ENCODE data around the gene RAB6A. TPM values are rescaled to one million over a fixed set of nuclear protein-coding genes. Genes with fewer than 3 reads are reported as not detected.
"Not testable (repeated sequence)": the region's sequence is repeated elsewhere in the genome, so short reads cannot be mapped to it uniquely, and the experiment has no call there.

The RAB6A gene
- total RNA-seq, 1 experiment from 2014 or later, result 105 TPM

DNA sequence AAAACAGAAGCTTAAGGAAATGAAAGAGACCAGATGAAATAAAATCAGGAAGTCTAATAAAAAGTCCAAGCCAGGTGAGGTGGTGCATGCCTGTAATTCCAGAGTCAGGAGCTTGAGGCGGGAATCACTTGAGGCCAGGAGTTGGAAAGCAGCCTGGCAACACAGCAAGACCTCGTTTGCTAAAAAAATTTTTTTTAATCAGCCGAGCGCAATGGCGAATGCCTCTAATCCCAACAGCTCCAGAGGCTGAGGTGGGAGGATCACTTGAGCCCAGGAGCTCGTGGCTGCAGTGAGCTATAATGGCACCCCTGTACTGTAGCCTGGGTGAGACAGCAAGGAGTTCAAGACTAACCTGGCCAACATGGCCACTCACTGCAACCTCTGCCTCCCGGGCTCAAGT lies 8.0 kb downstream of the RAB6A start:
- intact Hi-C loops (cut with micrococcal nuclease; ENCODE audit: unreplicated experiment), result no loop called here
- ChIA-PET CTCF (no interaction called here), POLR2A (ENCODE audit: low non-redundant PET) (no interaction called here)
- BruUV-seq (replicated peaks), result no TSS peak
- no peaks in the 10 kb centered on the region for H3K36me3 ChIP-seq (ENCODE audit: insufficient read depth, low read length, poor library complexity, severe bottlenecking)
- TF ChIP-seq, protein P1, sequence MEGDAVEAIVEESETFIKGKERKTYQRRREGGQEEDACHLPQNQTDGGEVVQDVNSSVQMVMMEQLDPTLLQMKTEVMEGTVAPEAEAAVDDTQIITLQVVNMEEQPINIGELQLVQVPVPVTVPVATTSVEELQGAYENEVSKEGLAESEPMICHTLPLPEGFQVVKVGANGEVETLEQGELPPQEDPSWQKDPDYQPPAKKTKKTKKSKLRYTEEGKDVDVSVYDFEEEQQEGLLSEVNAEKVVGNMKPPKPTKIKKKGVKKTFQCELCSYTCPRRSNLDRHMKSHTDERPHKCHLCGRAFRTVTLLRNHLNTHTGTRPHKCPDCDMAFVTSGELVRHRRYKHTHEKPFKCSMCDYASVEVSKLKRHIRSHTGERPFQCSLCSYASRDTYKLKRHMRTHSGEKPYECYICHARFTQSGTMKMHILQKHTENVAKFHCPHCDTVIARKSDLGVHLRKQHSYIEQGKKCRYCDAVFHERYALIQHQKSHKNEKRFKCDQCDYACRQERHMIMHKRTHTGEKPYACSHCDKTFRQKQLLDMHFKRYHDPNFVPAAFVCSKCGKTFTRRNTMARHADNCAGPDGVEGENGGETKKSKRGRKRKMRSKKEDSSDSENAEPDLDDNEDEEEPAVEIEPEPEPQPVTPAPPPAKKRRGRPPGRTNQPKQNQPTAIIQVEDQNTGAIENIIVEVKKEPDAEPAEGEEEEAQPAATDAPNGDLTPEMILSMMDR (conservative IDR thresholded peaks at IDR 0.05; ENCODE audit: low read depth, low read length), result no peak
- TF ChIP-seq EZH2 (IDR thresholded peaks at IDR 0.05; ENCODE audit: borderline replicate concordance, low read depth, low read length, poor library complexity, severe bottlenecking), result no peak
- H3K27ac ChIP-seq (ENCODE audit: low read depth, low read length, poor library complexity, severe bottlenecking), result no peak overlapping the region
- no peaks in the 10 kb centered on the region for H3K27me3 ChIP-seq (replicated peaks; ENCODE audit: insufficient read depth, low read depth, low read length, poor library complexity)
- H3K4me1 ChIP-seq (ENCODE audit: insufficient read depth, low read length, poor library complexity, severe bottlenecking), result peaks cover 5% of the 10 kb centered on the region
- no peaks in the 10 kb centered on the region for H3K9me3 ChIP-seq (ENCODE audit: low read depth, low read length, poor library complexity, severe bottlenecking)
- no peak for DNase-seq (ENCODE audit: low spot score)
- H3K4me3 ChIP-seq (ENCODE audit: low read depth, low read length, poor library complexity, severe bottlenecking), result no peak overlapping the region

DNA sequence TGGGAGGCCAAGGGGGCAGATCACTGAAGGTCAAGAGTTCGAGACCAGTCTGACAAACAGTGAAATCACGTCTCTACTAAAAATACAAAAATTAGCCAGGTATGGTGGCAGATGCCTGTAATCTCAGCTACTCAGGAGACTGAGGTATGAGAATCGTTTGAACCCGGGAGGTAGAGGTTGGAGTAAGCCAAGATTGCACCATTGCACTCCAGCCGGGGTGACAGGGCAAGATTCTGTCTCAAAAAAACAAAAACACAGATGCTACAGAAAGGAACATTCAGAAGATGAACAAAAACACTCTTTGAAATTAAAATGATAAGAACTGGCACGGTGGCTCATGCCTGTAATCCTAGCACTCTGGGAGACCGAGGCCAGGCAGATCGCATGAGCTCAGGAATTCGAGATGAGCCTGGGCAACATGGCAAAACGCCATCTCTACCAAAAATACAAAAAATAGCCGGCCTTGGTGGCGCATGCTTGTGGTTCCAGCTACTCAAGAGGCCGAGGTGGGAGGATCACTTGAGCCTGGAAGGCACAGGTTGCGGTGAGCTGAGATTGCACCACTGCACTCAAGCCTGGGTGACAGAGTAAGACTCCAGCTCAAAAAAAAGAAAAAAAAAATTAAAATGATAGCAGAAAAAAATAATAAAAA lies 8.5 kb downstream of the RAB6A start:
- TF ChIP-seq EZH2 (IDR thresholded peaks at IDR 0.05; ENCODE audit: borderline replicate concordance, low read depth, low read length, poor library complexity, severe bottlenecking), result no peak
- TF ChIP-seq, protein P1 (conservative IDR thresholded peaks at IDR 0.05; ENCODE audit: low read depth, low read length), result no peak
- no peak overlapping the region for H3K27ac ChIP-seq (ENCODE audit: low read depth, low read length, poor library complexity, severe bottlenecking)
- intact Hi-C loops (cut with micrococcal nuclease; ENCODE audit: unreplicated experiment), result no loop called here
- no peak for DNase-seq (ENCODE audit: low spot score)
- no peak overlapping the region for H3K4me3 ChIP-seq (ENCODE audit: low read depth, low read length, poor library complexity, severe bottlenecking)
- ChIA-PET CTCF (no interaction called here), POLR2A (ENCODE audit: low non-redundant PET) (no interaction called here)
- no peaks in the 10 kb centered on the region for H3K36me3 ChIP-seq (ENCODE audit: insufficient read depth, low read length, poor library complexity, severe bottlenecking)
- H3K4me1 ChIP-seq (ENCODE audit: insufficient read depth, low read length, poor library complexity, severe bottlenecking), result no peaks in the 10 kb centered on the region
- H3K27me3 ChIP-seq (replicated peaks; ENCODE audit: insufficient read depth, low read depth, low read length, poor library complexity), result no peaks in the 10 kb centered on the region
- no TSS peak for BruUV-seq (replicated peaks)
- no peaks in the 10 kb centered on the region for H3K9me3 ChIP-seq (ENCODE audit: low read depth, low read length, poor library complexity, severe bottlenecking)

DNA sequence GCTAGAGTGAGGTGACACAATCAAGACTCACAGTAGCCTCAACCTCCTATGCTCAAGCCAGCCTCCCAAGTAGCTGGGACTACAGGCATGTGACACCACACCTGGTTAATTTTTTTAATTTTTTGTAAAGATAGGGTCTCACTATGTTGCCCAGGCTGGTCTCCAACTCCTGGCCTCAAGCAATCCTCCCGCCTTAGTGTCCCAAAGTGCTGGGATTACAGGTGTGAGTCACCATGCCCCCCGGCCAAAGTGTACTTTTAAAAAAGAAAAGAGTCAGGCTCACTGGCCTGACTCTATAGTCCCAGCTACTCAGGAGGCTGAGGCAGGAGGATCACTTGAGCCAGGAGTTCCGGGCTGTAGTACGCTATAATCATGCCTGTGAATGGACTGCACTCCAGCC lies 10.0 kb downstream of the RAB6A start:
- H3K27ac ChIP-seq (ENCODE audit: low read depth, low read length, poor library complexity, severe bottlenecking); H3K4me1 ChIP-seq (ENCODE audit: insufficient read depth, low read length, poor library complexity, severe bottlenecking); intact Hi-C loops (cut with micrococcal nuclease; ENCODE audit: unreplicated experiment); DNase-seq (ENCODE audit: low spot score); H3K4me3 ChIP-seq (ENCODE audit: low read depth, low read length, poor library complexity, severe bottlenecking); BruUV-seq (replicated peaks); H3K36me3 ChIP-seq (ENCODE audit: insufficient read depth, low read length, poor library complexity, severe bottlenecking); H3K9me3 ChIP-seq (ENCODE audit: low read depth, low read length, poor library complexity, severe bottlenecking); CTCF ChIA-PET; POLR2A ChIA-PET (ENCODE audit: low non-redundant PET); H3K27me3 ChIP-seq (replicated peaks; ENCODE audit: insufficient read depth, low read depth, low read length, poor library complexity): not testable (repeated sequence)

DNA sequence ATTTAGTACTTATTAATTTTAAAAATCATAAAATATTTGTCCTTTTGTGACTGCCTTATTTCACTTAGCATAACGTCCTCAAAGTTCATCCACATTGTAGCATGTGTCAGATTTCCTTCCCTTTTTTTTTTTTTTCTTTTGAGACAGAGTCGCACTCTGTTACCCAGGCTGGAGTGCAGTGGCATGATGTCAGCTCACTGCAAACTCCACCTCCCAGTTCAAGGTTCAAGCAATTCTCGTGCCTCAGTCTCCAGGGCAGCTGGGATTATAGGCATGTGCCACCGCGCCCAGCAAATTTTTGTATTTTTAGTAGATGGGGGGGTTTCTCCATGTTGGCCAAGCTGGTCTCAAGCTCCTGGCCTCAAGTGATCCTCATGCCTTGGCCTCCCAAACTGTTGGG lies 10.6 kb downstream of the RAB6A start:
- TF ChIP-seq EZH2 (IDR thresholded peaks at IDR 0.05; ENCODE audit: borderline replicate concordance, low read depth, low read length, poor library complexity, severe bottlenecking), result no peak
- TF ChIP-seq, protein P1 (conservative IDR thresholded peaks at IDR 0.05; ENCODE audit: low read depth, low read length), result no peak
- ChIA-PET POLR2A (ENCODE audit: low non-redundant PET) (no interaction called here), CTCF (no interaction called here)
- Histone ChIP-seq H3K27me3 (replicated peaks; ENCODE audit: insufficient read depth, low read depth, low read length, poor library complexity) (no peaks in the 10 kb centered on the region), H3K4me3 (ENCODE audit: low read depth, low read length, poor library complexity, severe bottlenecking) (no peak overlapping the region), H3K27ac (ENCODE audit: low read depth, low read length, poor library complexity, severe bottlenecking) (no peak overlapping the region), H3K4me1 (ENCODE audit: insufficient read depth, low read length, poor library complexity, severe bottlenecking) (no peaks in the 10 kb centered on the region), H3K9me3 (ENCODE audit: low read depth, low read length, poor library complexity, severe bottlenecking) (no peaks in the 10 kb centered on the region), H3K36me3 (ENCODE audit: insufficient read depth, low read length, poor library complexity, severe bottlenecking) (no peaks in the 10 kb centered on the region)
- no peak for DNase-seq (ENCODE audit: low spot score)
- BruUV-seq (replicated peaks), result no TSS peak
- intact Hi-C loops (cut with micrococcal nuclease; ENCODE audit: unreplicated experiment), result no loop called here

All from A673 (cell line).